OCI-LY7 (cell line): ENCODE measurements around the gene CHRNA4. TPM values are rescaled to one million over a fixed set of nuclear protein-coding genes. Genes with fewer than 3 reads are reported as not detected.

Source experiments
- BruUV-seq: library from RNA; stranded (reverse); fragments of 400-500 nt; replicated peaks from 2 replicates; lab custom pipeline; 2021; lab: Mats Ljungman, UMichigan
- CTCF ChIA-PET: fragments of 300-600 bp; sonication (Branson Sonifier 250); formaldehyde crosslinking; loops from one replicate; lab custom pipeline; 2022; ENCODE audit warnings: antibody characterized with exemption; ENCODE audit not compliant: unreplicated experiment; lab: Charles Lee
- POLR2A ChIA-PET: fragments of 300-600 bp; sonication (Branson Sonifier 250); formaldehyde crosslinking; loops from one replicate; lab custom pipeline; 2022; ENCODE audit warnings: antibody characterized with exemption; lab: Charles Lee
- DNase-seq: peaks from one replicate; pipeline ENCODE4 v3.0.0-alpha.2; 2015; ENCODE audit warnings: low spot score
- H2AFZ ChIP-seq: fragments of 200-600 bp; sonication (generic), shearing (Covaris generic); 2 replicates; pipeline ENCODE4 v1.6.1; 2014; ENCODE audit warnings: mild to moderate bottlenecking, antibody characterized with exemption, low read length, moderate library complexity
- H3K27ac ChIP-seq: fragments of 200-600 bp; sonication (generic); 2 replicates; pipeline ENCODE4 v1.5.1; 2014; ENCODE audit warnings: mixed run types, low read depth, mild to moderate bottlenecking, moderate library complexity, low read length, inconsistent platforms; ENCODE audit not compliant: poor library complexity, severe bottlenecking
- H3K36me3 ChIP-seq: fragments of 200-600 bp; sonication (generic); 2 replicates; pipeline ENCODE4 v1.6.1; 2014; ENCODE audit warnings: mild to moderate bottlenecking, antibody characterized with exemption, low read length, moderate library complexity, mixed read lengths; ENCODE audit not compliant: insufficient read depth
- H3K4me1 ChIP-seq: fragments of 200-600 bp; sonication (generic); 2 replicates; pipeline ENCODE4 v1.5.1; 2014; ENCODE audit warnings: mild to moderate bottlenecking, low read length; ENCODE audit not compliant: insufficient read depth, poor library complexity, severe bottlenecking
- H3K4me2 ChIP-seq: fragments of 200-600 bp; sonication (generic); 2 replicates; pipeline ENCODE4 v1.6.1; 2014; ENCODE audit warnings: mild to moderate bottlenecking, low read length
- H3K4me3 ChIP-seq: fragments of 200-600 bp; sonication (generic); 2 replicates; pipeline ENCODE4 v1.5.1; 2014; ENCODE audit warnings: mild to moderate bottlenecking, low read depth, low read length; ENCODE audit not compliant: poor library complexity, severe bottlenecking
- H3K79me2 ChIP-seq: fragments of 200-600 bp; sonication (generic); 2 replicates; pipeline ENCODE4 v1.6.1; 2016; ENCODE audit warnings: low read depth, mild to moderate bottlenecking, low read length, moderate library complexity, mixed read lengths; ENCODE audit not compliant: insufficient read depth
- H3K9me2 ChIP-seq: fragments of 200-600 bp; sonication (generic); 2 replicates; pipeline ENCODE4 v1.6.1; 2016; ENCODE audit warnings: mild to moderate bottlenecking, low read length, mixed read lengths; ENCODE audit not compliant: insufficient read depth
- H3K9me3 ChIP-seq: fragments of 200-600 bp; sonication (generic); 2 replicates; pipeline ENCODE4 v1.6.1; 2014; ENCODE audit warnings: mild to moderate bottlenecking, mixed run types, low read length, mixed read lengths
- H4K20me1 ChIP-seq: fragments of 200-600 bp; sonication (generic); 2 replicates; pipeline ENCODE4 v1.6.1; 2014; ENCODE audit warnings: mild to moderate bottlenecking, antibody characterized with exemption, low read length, moderate library complexity, mixed read lengths; ENCODE audit not compliant: insufficient read depth
- CTCF ChIP-seq: fragments of 200-600 bp; sonication (generic); conservative IDR thresholded peaks from 2 replicates; pipeline ENCODE4 v1.5.1; 2014; ENCODE audit warnings: mild to moderate bottlenecking, antibody characterized with exemption, low read length, moderate library complexity, mixed read lengths
- EZH2phosphoT487 ChIP-seq: fragments of 200-600 bp; sonication (generic); IDR thresholded peaks from 2 replicates; pipeline ENCODE4 v1.6.1; 2018; ENCODE audit warnings: low read depth, borderline replicate concordance, mild to moderate bottlenecking, mixed run types, antibody characterized with exemption, low read length, moderate library complexity, mixed read lengths
- intact Hi-C: fragments of 100-400 bp; cut with micrococcal nuclease; formaldehyde crosslinking; loops from one replicate; pipeline ENCODE4 v1.10.0; 2022; ENCODE audit not compliant: unreplicated experiment
- total RNA-seq, 2 experiments: library from RNA; depleted of rRNA in 1 of 2; stranded (reverse); fragments of >200 nt in 1 of 2; shearing (Covaris generic) in 1 of 2; gene quantifications; 2 replicates each; pipeline ENCODE4 v1.2.3, GENCODE V29; 2014 to 2022

The CHRNA4 gene
- total RNA-seq, 2 experiments from 2014 or later, result not detected

GRCh38 chr20:63297371-63297781 is 63.8 kb downstream of the CHRNA4 start:
- Histone ChIP-seq H4K20me1 (no peaks in the 10 kb centered on the region), H3K9me2 (no peaks in the 10 kb centered on the region), H3K79me2 (no peaks in the 10 kb centered on the region), H3K27ac (no peak overlapping the region), H3K4me1 (no peaks in the 10 kb centered on the region), H3K36me3 (no peaks in the 10 kb centered on the region), H3K9me3 (no peaks in the 10 kb centered on the region), H3K4me3 (no peak overlapping the region), H3K4me2 (no peak overlapping the region), H2AFZ (no peak overlapping the region)
- intact Hi-C loops, result no loop called here
- no TSS peak for BruUV-seq
- DNase-seq, result no peak
- no peak for TF ChIP-seq CTCF
- TF ChIP-seq EZH2phosphoT487, result no peak
- ChIA-PET CTCF (no interaction called here), POLR2A (no interaction called here)

- no peak overlapping the region for H3K27ac ChIP-seq
- no peak for TF ChIP-seq EZH2phosphoT487
- TF ChIP-seq CTCF, result no peak
- no peaks in the 10 kb centered on the region for H3K9me3 ChIP-seq
- no peaks in the 10 kb centered on the region for H3K9me2 ChIP-seq
- no peaks in the 10 kb centered on the region for H3K4me1 ChIP-seq
- no TSS peak for BruUV-seq
- H3K36me3 ChIP-seq, result no peaks in the 10 kb centered on the region
- no peak overlapping the region for H3K4me2 ChIP-seq
- H4K20me1 ChIP-seq, result no peaks in the 10 kb centered on the region
- ChIA-PET POLR2A (no interaction called here), CTCF (no interaction called here)
- no peak for DNase-seq
- intact Hi-C loops, result no loop called here
- no peaks in the 10 kb centered on the region for H3K79me2 ChIP-seq
- no peak overlapping the region for H3K4me3 ChIP-seq
- no peak overlapping the region for H2AFZ ChIP-seq
Observed at GRCh38 chr20:63296531-63297299, 64.4 kb downstream of the CHRNA4 start.

- no peak overlapping the region for H3K4me3 ChIP-seq
- H3K4me1 ChIP-seq, result no peaks in the 10 kb centered on the region
- intact Hi-C loops, result no loop called here
- ChIA-PET CTCF (no interaction called here), POLR2A (no interaction called here)
- no peak overlapping the region for H2AFZ ChIP-seq
- H3K9me2 ChIP-seq, result no peaks in the 10 kb centered on the region
- no peaks in the 10 kb centered on the region for H4K20me1 ChIP-seq
- DNase-seq, result no peak
- H3K36me3 ChIP-seq, result no peaks in the 10 kb centered on the region
- no peaks in the 10 kb centered on the region for H3K79me2 ChIP-seq
- no peak overlapping the region for H3K4me2 ChIP-seq
- H3K27ac ChIP-seq, result no peak overlapping the region
- BruUV-seq, result no TSS peak
- TF ChIP-seq EZH2phosphoT487 (no peak), CTCF (no peak)
- no peaks in the 10 kb centered on the region for H3K9me3 ChIP-seq
Observed at GRCh38 chr20:63295846-63296245, 65.3 kb downstream of the CHRNA4 start.
